ENCODE measurements around the gene AMMECR1L. TPM values are rescaled to one million over a fixed set of nuclear protein-coding genes. Genes with fewer than 3 reads are reported as not detected.

Gene AMMECR1L
- total RNA-seq, 1 experiment from 2014 or later = 26.0 TPM

DNA sequence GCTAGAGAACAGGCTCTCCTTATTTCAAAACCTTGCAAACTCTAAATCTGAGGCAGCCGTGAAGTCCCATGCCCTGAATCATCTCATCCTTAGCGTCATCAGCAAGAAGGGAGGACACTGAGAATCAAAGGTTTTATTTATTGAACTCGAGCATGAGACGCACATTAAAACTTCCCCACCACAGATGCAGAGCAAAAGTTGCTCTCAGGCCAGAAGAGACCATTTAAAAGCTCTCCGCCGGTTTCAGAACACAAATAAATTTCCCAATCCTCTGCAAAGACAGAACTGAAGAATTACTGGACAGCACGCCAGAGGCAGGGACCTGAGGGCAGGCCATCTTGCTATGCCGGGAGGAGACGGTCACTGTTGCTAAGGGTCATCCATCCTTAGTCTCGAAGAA is 1.3 kb downstream of the AMMECR1L start:
- CTCF ChIA-PET = no interaction called here
- Histone ChIP-seq H3K27me3 (replicated peaks; ENCODE audit: insufficient read depth, low read depth, low read length, poor library complexity) (no peaks in the 10 kb centered on the region), H3K4me1 (ENCODE audit: insufficient read depth, low read length, poor library complexity, severe bottlenecking) (peaks cover 17% of the 10 kb centered on the region), H3K9me3 (ENCODE audit: low read depth, low read length, poor library complexity, severe bottlenecking) (no peaks in the 10 kb centered on the region), H3K4me3 (ENCODE audit: low read depth, low read length, poor library complexity, severe bottlenecking) (peak overlapping the region; percentile 60), H3K36me3 (ENCODE audit: insufficient read depth, low read length, poor library complexity, severe bottlenecking) (peaks cover 20% of the 10 kb centered on the region), H3K27ac (ENCODE audit: low read depth, low read length, poor library complexity, severe bottlenecking) (peak overlapping the region; percentile 58)
- intact Hi-C loops (cut with micrococcal nuclease; ENCODE audit: unreplicated experiment) = no loop called here
- POLR2A ChIA-PET (ENCODE audit: low non-redundant PET) = no interaction called here
- TF ChIP-seq, protein P1, sequence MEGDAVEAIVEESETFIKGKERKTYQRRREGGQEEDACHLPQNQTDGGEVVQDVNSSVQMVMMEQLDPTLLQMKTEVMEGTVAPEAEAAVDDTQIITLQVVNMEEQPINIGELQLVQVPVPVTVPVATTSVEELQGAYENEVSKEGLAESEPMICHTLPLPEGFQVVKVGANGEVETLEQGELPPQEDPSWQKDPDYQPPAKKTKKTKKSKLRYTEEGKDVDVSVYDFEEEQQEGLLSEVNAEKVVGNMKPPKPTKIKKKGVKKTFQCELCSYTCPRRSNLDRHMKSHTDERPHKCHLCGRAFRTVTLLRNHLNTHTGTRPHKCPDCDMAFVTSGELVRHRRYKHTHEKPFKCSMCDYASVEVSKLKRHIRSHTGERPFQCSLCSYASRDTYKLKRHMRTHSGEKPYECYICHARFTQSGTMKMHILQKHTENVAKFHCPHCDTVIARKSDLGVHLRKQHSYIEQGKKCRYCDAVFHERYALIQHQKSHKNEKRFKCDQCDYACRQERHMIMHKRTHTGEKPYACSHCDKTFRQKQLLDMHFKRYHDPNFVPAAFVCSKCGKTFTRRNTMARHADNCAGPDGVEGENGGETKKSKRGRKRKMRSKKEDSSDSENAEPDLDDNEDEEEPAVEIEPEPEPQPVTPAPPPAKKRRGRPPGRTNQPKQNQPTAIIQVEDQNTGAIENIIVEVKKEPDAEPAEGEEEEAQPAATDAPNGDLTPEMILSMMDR (conservative IDR thresholded peaks at IDR 0.05; ENCODE audit: low read depth, low read length) = no peak
- TF ChIP-seq EZH2 (IDR thresholded peaks at IDR 0.05; ENCODE audit: borderline replicate concordance, low read depth, low read length, poor library complexity, severe bottlenecking) = no peak
- no peak for DNase-seq (ENCODE audit: low spot score)
- BruUV-seq (replicated peaks) = TSS peak; percentile 38

DNA sequence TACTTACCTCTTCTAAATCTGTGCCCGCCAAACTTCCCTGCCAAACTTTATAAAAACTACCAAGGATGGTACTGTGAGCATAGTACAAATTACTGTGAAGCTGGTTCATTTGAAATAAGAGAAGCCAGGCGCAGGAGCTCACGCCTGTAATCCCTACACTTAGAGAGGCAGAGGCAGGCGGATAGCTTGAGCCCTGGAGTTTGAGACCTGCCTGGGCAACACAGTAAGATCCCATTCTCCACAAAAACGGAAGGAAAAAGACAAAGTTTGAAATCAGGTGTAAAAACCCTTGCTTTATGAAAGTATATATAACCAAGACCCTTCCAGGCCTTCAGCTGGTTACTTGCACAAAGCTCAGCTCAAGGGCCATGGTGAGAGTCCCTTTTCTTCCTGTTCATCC is 5.9 kb downstream of the AMMECR1L start:
- ChIA-PET POLR2A (ENCODE audit: low non-redundant PET) (interaction anchor here (0.6 kb wide), 1 partner anchor 234 kb away, joined by 4 read pairs; no protein-coding TSS in a partner anchor), CTCF (no interaction called here)
- Histone ChIP-seq H3K36me3 (ENCODE audit: insufficient read depth, low read length, poor library complexity, severe bottlenecking) (peaks cover 20% of the 10 kb centered on the region), H3K27ac (ENCODE audit: low read depth, low read length, poor library complexity, severe bottlenecking) (no peak overlapping the region), H3K9me3 (ENCODE audit: low read depth, low read length, poor library complexity, severe bottlenecking) (no peaks in the 10 kb centered on the region), H3K4me3 (ENCODE audit: low read depth, low read length, poor library complexity, severe bottlenecking) (no peak overlapping the region), H3K27me3 (replicated peaks; ENCODE audit: insufficient read depth, low read depth, low read length, poor library complexity) (no peaks in the 10 kb centered on the region), H3K4me1 (ENCODE audit: insufficient read depth, low read length, poor library complexity, severe bottlenecking) (peaks cover 9% of the 10 kb centered on the region)
- no peak for DNase-seq (ENCODE audit: low spot score)
- intact Hi-C loops (cut with micrococcal nuclease; ENCODE audit: unreplicated experiment) = no loop called here
- TF ChIP-seq EZH2 (IDR thresholded peaks at IDR 0.05; ENCODE audit: borderline replicate concordance, low read depth, low read length, poor library complexity, severe bottlenecking) = no peak
- TF ChIP-seq, protein P1 (conservative IDR thresholded peaks at IDR 0.05; ENCODE audit: low read depth, low read length) = no peak
- BruUV-seq (replicated peaks) = no TSS peak

DNA sequence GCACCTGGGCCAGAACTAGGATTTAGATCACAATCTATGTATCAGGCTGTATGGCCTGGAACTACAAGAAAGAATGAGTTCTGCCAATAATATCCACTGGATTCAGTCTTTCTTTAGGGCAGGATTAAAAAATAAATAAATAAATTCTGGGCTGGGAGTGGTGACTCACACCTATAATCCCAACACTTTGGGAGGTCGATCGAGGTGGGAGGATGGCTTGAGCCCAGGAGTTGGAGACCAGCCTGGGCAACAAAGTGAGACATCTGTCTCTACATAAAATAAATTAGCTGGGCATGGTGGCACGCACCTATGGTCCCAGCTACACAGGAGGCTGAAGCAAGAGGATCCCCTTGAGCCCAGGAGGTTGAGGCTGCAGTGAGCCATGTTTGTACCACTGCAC is 8.1 kb downstream of the AMMECR1L start:
- no TSS peak for BruUV-seq (replicated peaks)
- ChIA-PET POLR2A (ENCODE audit: low non-redundant PET) (no interaction called here), CTCF (no interaction called here)
- no peak for DNase-seq (ENCODE audit: low spot score)
- Histone ChIP-seq H3K27ac (ENCODE audit: low read depth, low read length, poor library complexity, severe bottlenecking) (no peak overlapping the region), H3K36me3 (ENCODE audit: insufficient read depth, low read length, poor library complexity, severe bottlenecking) (peaks cover 36% of the 10 kb centered on the region), H3K4me1 (ENCODE audit: insufficient read depth, low read length, poor library complexity, severe bottlenecking) (no peaks in the 10 kb centered on the region), H3K27me3 (replicated peaks; ENCODE audit: insufficient read depth, low read depth, low read length, poor library complexity) (no peaks in the 10 kb centered on the region), H3K4me3 (ENCODE audit: low read depth, low read length, poor library complexity, severe bottlenecking) (no peak overlapping the region), H3K9me3 (ENCODE audit: low read depth, low read length, poor library complexity, severe bottlenecking) (no peaks in the 10 kb centered on the region)
- intact Hi-C loops (cut with micrococcal nuclease; ENCODE audit: unreplicated experiment) = no loop called here
- no peak for TF ChIP-seq EZH2 (IDR thresholded peaks at IDR 0.05; ENCODE audit: borderline replicate concordance, low read depth, low read length, poor library complexity, severe bottlenecking)
- TF ChIP-seq, protein P1 (conservative IDR thresholded peaks at IDR 0.05; ENCODE audit: low read depth, low read length) = no peak
